ENCODE measurements around the gene ZNF768.
"Not testable (repeated sequence)": the region's sequence is repeated elsewhere in the genome, so short reads cannot be mapped to it uniquely, and the experiment has no call there.

ZNF768 gene

DNA sequence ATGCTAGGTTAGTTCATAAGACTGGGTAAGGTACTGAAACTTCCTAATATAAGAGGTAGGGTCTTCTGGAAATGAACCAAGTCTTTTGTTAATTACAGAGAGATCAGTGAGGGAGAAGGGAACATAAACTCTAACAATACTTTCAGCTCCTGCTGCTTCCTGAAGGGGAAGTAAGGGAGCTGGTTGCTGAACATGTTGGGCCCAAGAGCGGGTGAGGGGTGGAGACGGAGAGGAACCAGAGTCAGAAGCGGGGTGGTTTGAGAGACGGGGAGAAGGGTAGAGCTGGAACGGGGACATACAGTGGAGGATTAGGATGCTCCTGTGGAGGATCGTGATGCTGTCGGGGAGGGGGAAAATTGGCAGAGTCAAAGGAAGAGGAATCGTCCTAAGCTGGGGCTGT is 19.7 kb upstream of the ZNF768 start:
- intact Hi-C loops (cut with DNase I; ENCODE audit: low total_unique reads) = no loop called here
- Histone ChIP-seq H3K27ac (no peak overlapping the region), H3K4me1 (no peaks in the 10 kb centered on the region), H3K36me3 (no peaks in the 10 kb centered on the region), H3K9me3 (no peaks in the 10 kb centered on the region), H3K27me3 (no peaks in the 10 kb centered on the region), H3K4me3 (no peak overlapping the region)
- DNase-seq = no peak
- TF ChIP-seq, protein P1, sequence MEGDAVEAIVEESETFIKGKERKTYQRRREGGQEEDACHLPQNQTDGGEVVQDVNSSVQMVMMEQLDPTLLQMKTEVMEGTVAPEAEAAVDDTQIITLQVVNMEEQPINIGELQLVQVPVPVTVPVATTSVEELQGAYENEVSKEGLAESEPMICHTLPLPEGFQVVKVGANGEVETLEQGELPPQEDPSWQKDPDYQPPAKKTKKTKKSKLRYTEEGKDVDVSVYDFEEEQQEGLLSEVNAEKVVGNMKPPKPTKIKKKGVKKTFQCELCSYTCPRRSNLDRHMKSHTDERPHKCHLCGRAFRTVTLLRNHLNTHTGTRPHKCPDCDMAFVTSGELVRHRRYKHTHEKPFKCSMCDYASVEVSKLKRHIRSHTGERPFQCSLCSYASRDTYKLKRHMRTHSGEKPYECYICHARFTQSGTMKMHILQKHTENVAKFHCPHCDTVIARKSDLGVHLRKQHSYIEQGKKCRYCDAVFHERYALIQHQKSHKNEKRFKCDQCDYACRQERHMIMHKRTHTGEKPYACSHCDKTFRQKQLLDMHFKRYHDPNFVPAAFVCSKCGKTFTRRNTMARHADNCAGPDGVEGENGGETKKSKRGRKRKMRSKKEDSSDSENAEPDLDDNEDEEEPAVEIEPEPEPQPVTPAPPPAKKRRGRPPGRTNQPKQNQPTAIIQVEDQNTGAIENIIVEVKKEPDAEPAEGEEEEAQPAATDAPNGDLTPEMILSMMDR (IDR thresholded peaks at IDR 0.05) = no peak

DNA sequence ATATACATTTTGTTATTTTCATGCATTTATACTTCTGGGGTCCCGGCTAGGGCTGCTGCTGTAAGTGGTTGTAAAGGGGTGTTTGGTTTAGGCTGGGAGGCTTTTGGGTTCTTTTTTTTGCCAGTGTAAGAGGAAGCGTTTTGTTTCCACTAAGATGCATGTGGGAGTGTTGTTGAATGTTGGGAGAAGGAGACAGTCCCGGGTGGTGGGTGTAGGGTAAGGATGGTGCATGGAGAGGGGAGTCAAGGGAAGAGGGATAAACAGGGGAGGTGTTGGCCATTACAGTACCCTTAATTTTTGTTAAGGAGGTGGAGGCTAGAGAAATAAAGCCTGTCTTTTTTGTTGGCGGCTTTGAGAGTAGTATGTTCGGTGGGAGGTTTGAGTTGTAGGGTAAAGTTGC is 16.7 kb upstream of the ZNF768 start:
- H3K27me3 ChIP-seq = no peaks in the 10 kb centered on the region
- no peak overlapping the region for H3K4me3 ChIP-seq
- H3K9me3 ChIP-seq = no peaks in the 10 kb centered on the region
- no peak for DNase-seq
- TF ChIP-seq, protein P1 (IDR thresholded peaks at IDR 0.05) = no peak
- no peaks in the 10 kb centered on the region for H3K4me1 ChIP-seq
- H3K27ac ChIP-seq = no peak overlapping the region
- intact Hi-C loops (cut with DNase I; ENCODE audit: low total_unique reads) = no loop called here
- H3K36me3 ChIP-seq = no peaks in the 10 kb centered on the region

DNA sequence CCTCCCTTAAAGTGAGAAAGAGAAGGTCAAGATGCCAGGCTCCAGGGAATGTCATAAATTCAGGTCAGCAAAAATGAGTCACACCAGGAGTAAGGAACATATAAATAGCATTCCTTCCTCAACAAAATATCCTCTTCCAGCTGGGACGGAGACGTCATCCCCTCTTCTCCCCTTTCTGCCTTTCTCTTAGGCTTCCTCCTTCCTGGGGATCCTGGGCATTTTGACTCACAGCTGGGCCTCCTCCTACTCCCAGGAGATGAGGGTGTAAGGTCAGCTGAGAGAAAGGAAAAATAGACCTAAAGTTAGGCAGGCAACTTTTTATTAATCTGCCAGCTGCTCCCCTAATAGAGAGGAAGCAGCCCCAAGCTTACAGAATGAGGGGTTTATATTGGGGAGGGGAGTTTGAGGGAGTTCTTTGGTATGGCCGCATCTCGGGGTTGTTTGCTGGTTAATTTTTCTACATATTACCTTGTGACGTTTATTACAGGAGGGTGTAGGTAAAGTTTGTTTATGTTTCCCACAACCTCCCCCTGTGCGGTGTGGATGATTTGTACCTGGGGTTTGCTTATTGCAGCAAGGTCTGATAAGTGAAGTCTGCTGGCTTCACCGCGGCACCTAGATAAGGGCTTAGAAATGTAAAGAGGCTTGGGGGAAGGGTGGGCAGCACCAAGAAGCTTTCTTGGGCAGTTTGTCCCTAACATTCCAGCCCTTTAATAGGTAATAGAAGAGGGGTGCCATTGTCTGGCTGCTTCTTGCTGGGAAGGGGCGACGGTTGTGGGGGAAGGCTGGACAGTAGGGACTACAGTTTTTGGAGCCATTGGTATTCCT is 15.3 kb upstream of the ZNF768 start:
- TF ChIP-seq, protein P1 (IDR thresholded peaks at IDR 0.05) = no peak
- H3K27me3 ChIP-seq = no peaks in the 10 kb centered on the region
- H3K4me1 ChIP-seq = peaks cover 0 to 2% (median under 1%) of the 10 kb centered on the region in 4 donors
- DNase-seq = no peak
- H3K4me3 ChIP-seq = no peak overlapping the region
- no peak overlapping the region for H3K27ac ChIP-seq
- intact Hi-C loops (cut with DNase I; ENCODE audit: low total_unique reads) = no loop called here
- no peaks in the 10 kb centered on the region for H3K36me3 ChIP-seq
- H3K9me3 ChIP-seq = no peaks in the 10 kb centered on the region

DNA sequence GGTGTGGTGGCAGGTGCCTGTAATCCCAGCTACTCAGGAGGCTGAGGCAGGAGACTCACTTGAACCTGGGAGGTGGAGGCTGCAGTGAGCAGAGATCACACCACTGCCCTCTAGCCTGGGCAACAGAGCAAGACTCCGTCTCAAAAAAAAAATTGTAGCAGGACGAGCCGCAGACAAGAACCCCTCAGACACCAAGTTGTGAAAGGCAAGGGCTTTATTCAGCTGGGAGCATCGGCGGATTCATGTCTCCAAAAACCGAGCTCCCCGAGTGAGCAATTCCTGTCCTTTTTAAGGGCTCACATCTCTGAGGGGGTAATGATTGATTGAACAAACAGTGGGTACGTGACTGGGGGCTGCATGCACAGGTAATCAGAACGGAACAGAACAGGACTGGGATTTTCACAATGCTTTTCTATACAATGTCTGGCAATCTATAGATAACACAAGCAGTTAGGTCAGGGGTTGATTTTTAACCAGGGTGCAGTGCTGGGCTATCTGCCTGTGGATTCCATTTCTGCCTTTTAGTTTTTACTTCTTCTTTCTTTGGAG is 14.6 kb upstream of the ZNF768 start:
- H3K4me1 ChIP-seq; H3K9me3 ChIP-seq; intact Hi-C loops (cut with DNase I; ENCODE audit: low total_unique reads); H3K27me3 ChIP-seq; H3K4me3 ChIP-seq; DNase-seq; H3K36me3 ChIP-seq; H3K27ac ChIP-seq: not testable (repeated sequence)

DNA sequence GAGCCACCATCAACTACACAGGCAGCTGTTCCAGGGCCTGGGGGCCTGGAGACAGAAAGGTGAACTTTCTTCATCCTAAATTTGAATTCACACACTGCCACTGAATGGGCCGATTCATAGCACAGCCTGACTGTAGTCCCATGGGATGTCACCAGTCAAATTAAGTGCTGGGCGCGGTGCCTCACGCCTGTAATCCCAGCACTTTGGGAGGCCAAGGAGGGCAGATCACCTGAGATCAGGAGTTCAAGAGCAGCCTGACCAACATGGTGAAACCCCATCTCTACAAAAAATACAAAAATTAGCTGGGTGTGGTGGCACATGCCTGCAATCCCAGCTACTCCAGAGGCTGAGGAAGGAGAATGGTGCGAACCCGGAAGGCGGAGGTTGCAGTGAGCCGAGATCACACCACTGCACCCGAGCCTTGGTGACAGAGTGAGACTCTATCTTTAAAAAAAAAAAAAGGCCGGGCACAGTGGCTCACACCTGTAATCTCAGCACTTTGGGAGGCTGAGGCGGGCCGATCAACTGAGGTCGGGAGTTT is 13.7 kb upstream of the ZNF768 start:
- DNase-seq; H3K9me3 ChIP-seq; H3K27me3 ChIP-seq; H3K27ac ChIP-seq; H3K36me3 ChIP-seq; intact Hi-C loops (cut with DNase I; ENCODE audit: low total_unique reads); H3K4me3 ChIP-seq: not testable (repeated sequence)
- peaks cover 0 to 17% (median 7%) of the 10 kb centered on the region in 4 donors for H3K4me1 ChIP-seq

DNA sequence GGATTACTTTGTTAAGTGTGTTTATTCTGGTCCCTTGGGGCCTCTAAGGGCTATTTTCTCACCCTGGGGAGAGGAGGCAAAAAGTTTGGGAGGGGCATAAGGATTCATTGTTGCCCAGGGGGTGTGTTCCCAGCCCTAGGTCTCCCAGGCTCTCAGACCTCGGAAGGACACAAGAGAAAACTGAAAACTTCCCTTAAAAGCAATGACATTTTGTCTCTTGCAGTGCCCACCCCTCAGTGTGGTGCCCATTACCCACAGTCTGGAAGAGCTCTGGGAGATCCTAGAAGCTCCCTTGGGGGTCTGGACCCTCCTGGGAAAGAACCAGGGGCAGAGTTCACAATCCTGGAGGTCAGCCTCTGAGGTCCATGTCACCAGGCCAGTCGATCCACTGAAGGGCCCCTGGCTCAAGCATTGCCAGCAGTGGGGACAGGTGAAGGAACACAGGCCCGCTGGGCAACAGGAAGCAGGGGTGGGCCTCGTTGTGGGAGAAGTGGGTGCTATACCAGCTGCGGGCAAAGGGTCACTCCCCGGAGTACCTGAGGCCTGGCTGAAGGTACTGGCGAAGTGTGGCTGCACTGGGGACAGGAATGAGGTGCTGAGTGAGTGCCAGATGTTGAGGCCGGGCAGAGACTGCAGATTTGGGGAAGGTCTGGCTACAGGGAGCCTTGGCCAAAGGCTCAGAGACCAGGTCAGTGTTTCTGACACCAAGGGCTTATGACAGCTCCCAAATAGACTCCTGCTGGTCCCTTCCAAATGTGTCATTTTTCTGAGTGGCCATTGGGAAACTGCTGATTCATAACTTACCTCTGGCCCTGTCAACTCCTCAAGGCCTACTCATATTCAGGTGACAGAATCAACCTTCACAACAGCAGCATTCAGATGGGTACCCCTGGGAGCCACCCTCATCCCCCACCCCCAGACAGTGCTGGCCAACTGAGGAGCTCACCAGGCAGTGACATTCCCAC is 12.9 kb upstream of the ZNF768 start:
- H3K36me3 ChIP-seq = no peaks in the 10 kb centered on the region
- no peak overlapping the region for H3K4me3 ChIP-seq
- no peak overlapping the region for H3K27ac ChIP-seq
- TF ChIP-seq, protein P1 (IDR thresholded peaks at IDR 0.05) = no peak
- H3K27me3 ChIP-seq = no peaks in the 10 kb centered on the region
- intact Hi-C loops (cut with DNase I; ENCODE audit: low total_unique reads) = no loop called here
- H3K9me3 ChIP-seq = no peaks in the 10 kb centered on the region
- DNase-seq = no peak
- peaks cover 0 to 17% (median 7%) of the 10 kb centered on the region in 4 donors for H3K4me1 ChIP-seq

DNA sequence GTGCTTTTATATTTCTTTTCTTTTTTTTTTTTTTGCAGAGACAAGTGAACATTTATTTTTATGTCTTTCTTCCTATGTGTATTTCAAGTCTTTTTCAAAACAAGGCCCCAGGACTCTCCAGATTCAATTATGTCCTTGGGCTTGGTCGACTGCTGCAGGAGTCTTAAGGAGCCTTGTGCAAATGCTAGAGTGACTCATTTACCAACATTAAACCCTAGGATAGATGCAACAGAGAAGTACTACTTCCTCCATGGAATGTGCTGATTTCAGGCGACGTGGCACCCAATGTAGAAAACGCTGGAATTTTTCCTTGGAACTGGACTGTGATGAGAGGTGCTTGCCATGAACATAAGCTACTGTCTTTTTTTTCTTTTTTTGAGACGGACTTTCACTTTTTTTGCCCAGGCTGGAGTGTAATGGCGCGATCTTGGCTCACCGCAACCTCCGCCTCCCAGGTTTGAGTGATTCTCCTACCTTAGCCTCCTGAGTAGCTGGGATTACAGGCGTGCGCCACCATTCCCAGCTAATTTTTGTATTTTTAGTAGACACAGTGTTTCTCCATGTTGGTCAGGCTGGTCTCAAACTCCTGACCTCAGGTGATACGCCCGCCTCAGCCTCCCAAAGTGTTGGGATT is 10.1 kb upstream of the ZNF768 start:
- peaks cover 0 to 37% (median 21%) of the 10 kb centered on the region in 4 donors for H3K4me1 ChIP-seq
- DNase-seq; H3K4me3 ChIP-seq; H3K27me3 ChIP-seq; intact Hi-C loops (cut with DNase I; ENCODE audit: low total_unique reads); H3K9me3 ChIP-seq: not testable (repeated sequence)
- H3K36me3 ChIP-seq = peaks cover 11 to 19% (median 14%) of the 10 kb centered on the region in 3 donors
- peak overlapping the region in 1 of 2 donors; percentile 99 for H3K27ac ChIP-seq
